NB4 (cell line): ENCODE results near the gene ZNF428.

ENCODE experiments used
- MYC ChIP-seq: IDR thresholded peaks from 2 replicates; pipeline ENCODE4 v1.6.1; 2011; ENCODE audit warnings: low read depth, low read length
- POLR2A ChIP-seq: IDR thresholded peaks from 2 replicates; pipeline ENCODE4 v1.6.1; 2011; ENCODE audit warnings: mild to moderate bottlenecking; ENCODE audit not compliant: insufficient read length; ENCODE audit errors: extremely low read depth
- TF ChIP-seq, protein P1 (sequence below): IDR thresholded peaks from one replicate; pipeline ENCODE4 v1.5.1; 2012; ENCODE audit warnings: low read depth, low read length

DNA sequence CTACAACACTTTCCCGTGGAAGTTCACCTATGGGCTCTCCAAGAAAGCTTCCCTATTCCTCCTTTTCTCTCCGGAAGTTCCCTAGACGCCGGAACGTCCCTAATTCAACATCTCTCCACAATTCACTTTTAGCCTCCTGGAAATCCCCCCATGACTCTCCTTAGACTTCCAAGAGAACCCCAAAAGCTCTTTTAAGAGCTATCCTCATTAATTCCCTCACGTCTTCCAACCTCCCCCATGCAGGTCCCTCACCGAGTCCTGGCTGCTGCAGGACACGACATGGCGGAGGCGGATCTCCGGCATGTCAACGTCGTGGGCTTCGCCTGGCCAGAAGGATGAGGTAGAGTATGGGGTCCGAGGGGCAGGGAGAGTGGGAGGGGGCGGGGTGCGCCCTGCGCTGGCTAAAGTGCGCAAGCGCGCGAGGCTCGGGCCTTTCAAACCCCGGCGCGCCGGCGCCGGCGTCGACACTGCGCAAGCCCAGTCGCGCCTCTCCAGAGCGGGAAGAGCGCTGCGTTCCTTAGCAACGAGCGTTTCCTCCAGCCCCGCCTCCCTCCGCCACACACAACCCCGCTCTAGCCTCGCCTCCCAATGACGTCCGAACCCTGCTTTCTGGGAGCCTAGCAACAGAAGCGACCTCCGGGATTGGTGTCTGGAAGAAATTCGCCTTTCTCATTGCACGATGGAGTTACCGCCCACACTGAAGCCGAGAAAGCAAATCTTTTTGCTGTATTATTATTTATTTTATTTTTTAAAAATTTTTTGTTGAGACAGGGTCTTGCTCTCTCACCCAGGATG lies 44.1 kb downstream of the ZNF428 start, which contains the start of the genes PINLYP and XRCC1:
- TF ChIP-seq, protein P1, sequence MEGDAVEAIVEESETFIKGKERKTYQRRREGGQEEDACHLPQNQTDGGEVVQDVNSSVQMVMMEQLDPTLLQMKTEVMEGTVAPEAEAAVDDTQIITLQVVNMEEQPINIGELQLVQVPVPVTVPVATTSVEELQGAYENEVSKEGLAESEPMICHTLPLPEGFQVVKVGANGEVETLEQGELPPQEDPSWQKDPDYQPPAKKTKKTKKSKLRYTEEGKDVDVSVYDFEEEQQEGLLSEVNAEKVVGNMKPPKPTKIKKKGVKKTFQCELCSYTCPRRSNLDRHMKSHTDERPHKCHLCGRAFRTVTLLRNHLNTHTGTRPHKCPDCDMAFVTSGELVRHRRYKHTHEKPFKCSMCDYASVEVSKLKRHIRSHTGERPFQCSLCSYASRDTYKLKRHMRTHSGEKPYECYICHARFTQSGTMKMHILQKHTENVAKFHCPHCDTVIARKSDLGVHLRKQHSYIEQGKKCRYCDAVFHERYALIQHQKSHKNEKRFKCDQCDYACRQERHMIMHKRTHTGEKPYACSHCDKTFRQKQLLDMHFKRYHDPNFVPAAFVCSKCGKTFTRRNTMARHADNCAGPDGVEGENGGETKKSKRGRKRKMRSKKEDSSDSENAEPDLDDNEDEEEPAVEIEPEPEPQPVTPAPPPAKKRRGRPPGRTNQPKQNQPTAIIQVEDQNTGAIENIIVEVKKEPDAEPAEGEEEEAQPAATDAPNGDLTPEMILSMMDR: no peak
- peak; percentile 39 for TF ChIP-seq POLR2A
- TF ChIP-seq MYC: no peak
